ENCODE data around the gene ELK3.

Gene ELK3

DNA sequence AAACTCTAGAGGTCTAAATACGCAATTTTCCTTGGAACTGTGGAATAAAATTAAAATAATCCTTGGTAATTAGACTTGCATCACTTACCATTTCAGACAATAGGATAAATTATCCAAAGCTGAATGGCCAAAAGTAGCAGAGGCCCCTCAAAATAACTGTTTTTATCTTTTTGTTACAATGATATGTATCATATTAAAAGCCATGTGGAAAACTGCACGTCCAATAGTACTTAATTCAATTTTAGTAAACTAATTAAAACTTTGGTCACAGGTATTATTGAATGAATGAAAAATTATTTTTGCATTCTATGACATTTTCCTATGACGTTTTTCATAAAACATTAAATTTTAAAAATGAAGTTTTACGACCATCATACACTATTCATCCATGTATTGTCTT is 107.6 kb downstream of the ELK3 start:
- no peak overlapping the region for H3K4me3 ChIP-seq
- TF ChIP-seq, protein P1, sequence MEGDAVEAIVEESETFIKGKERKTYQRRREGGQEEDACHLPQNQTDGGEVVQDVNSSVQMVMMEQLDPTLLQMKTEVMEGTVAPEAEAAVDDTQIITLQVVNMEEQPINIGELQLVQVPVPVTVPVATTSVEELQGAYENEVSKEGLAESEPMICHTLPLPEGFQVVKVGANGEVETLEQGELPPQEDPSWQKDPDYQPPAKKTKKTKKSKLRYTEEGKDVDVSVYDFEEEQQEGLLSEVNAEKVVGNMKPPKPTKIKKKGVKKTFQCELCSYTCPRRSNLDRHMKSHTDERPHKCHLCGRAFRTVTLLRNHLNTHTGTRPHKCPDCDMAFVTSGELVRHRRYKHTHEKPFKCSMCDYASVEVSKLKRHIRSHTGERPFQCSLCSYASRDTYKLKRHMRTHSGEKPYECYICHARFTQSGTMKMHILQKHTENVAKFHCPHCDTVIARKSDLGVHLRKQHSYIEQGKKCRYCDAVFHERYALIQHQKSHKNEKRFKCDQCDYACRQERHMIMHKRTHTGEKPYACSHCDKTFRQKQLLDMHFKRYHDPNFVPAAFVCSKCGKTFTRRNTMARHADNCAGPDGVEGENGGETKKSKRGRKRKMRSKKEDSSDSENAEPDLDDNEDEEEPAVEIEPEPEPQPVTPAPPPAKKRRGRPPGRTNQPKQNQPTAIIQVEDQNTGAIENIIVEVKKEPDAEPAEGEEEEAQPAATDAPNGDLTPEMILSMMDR (IDR thresholded peaks at IDR 0.05): no peak
- no peak for DNase-seq (ENCODE audit: low spot score)
- H3K27ac ChIP-seq: no peak overlapping the region

DNA sequence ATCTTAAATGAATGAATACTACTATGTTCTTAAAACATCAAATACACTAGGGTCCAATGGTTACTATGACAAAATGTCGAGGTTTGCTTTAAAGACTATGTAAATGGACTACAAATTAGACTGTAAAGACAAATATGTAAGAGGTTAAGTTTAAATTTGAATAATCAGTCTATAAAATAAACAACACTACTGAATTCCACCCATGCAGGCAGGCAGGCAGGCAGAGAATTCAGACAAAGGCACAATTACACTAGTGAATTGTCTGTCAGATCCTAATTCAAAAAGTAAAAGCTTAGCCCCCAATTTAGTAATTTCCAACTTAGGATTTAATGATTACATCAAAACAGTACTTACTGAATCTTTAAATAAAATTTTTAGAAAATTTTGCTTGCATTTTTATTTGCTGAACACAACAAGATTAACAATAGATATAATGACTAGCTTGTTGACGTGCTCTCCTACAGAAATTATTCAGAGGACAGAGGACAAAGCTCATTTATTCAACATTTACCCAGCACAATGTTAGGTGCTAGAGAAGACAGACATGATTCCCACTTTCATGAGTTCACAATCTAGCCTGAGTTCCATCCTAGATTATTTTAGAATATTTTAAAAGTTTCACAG is 108.6 kb downstream of the ELK3 start:
- no peak for DNase-seq (ENCODE audit: low spot score)
- Histone ChIP-seq H3K27ac (no peak overlapping the region), H3K4me3 (no peak overlapping the region)
- TF ChIP-seq, protein P1 (IDR thresholded peaks at IDR 0.05): no peak

DNA sequence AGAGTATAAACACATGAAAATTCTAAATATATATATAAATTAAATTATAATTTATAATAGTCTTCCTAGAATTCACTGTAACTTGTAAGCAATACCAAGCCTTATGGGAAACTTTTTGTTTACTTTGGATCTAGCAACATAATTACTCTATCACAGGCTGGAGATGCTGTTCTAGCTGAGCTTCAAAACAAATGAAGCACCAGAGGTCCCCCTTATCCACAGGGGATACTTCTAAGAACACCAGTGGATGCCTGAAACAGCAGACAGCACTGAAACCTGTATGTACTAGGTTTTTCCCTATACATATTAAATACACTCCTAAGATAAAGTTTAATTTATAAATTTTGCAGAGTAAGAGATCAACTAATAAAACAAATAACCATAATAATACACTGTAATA is 109.5 kb downstream of the ELK3 start:
- no peak for DNase-seq (ENCODE audit: low spot score)
- TF ChIP-seq, protein P1 (IDR thresholded peaks at IDR 0.05): no peak
- Histone ChIP-seq H3K4me3 (no peak overlapping the region), H3K27ac (no peak overlapping the region)

DNA sequence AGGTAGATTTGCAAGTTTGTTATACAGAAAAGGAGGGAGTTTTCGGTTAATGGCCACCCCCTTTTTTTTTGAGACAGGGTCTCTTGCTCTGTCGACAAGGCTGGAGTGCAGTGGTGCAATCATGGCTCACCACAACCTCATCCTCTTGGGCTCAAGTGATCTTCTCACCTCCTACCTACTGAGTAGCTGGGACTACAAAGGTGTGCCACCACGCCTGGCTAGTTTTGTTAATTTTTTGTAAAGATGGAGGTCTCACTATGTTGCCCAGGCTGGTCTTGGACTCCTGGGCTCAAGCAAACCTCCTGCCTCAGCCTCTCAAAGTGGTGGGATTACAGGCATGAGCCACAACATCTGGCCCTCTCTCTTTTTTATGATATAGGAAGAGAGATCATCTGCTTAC is 111.5 kb downstream of the ELK3 start:
- TF ChIP-seq, protein P1 (IDR thresholded peaks at IDR 0.05): no peak
- H3K27ac ChIP-seq: no peak overlapping the region
- H3K4me3 ChIP-seq: no peak overlapping the region
- DNase-seq (ENCODE audit: low spot score): no peak

DNA sequence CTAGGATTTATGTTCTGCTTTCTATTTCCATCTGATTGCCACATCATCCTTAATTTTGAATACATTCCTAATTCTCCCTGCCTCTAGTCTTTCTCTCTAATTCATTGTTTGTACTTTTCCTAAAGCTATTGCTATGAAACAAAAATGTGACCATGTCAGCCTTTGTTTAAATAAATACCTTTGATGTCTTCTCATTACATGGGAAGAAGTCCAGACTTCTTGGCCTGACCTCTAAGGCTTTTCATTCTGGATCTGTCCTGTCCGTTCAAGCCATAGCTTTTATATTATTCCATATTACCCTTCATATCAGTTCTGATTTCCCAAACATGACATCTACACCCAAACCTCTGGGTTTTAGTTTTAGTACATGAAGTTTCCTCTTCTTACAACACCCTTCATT is 114.7 kb downstream of the ELK3 start:
- no peak overlapping the region for H3K4me3 ChIP-seq
- DNase-seq (ENCODE audit: low spot score): no peak
- no peak overlapping the region for H3K27ac ChIP-seq
- TF ChIP-seq, protein P1 (IDR thresholded peaks at IDR 0.05): no peak

DNA sequence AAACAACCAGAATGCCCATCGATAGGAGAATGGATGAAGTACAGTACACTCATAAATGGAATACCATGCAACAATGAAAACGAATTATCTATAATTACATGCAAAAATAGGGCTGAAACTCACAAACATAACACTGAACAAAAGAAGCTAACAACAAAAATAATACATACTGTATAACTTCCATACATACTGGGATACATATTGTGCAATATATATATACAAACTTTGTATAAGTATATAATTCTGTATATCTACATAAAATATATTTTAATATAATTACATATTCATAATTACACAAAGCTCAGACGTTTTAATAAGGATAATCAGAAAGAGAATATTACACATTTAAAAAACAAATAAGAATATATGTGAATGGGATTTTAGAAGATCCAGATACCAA is 115.9 kb downstream of the ELK3 start:
- DNase-seq (ENCODE audit: low spot score): no peak
- no peak overlapping the region for H3K4me3 ChIP-seq
- TF ChIP-seq, protein P1 (IDR thresholded peaks at IDR 0.05): no peak
- H3K27ac ChIP-seq: no peak overlapping the region

DNA sequence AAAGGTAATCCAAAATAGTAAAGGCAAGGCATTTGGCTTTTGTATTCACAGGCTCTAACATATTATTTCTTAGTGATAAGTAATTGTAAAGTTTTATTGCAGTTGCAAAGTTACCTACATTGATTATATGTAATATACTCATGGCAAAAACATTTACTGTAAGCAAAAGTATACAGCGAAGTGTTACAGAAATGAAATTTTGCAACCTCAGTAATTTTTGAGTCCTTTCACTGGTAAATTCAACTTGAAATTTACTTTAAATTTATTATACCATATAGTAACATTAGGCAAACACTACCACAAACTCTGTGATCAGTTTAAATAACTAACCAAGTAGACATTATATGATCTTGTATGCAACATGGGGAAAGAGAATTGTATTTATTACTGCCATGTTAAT is 117.0 kb downstream of the ELK3 start:
- H3K27ac ChIP-seq: no peak overlapping the region
- H3K4me3 ChIP-seq: no peak overlapping the region
- TF ChIP-seq, protein P1 (IDR thresholded peaks at IDR 0.05): no peak

More for the DNA sequence above, 117.0 kb downstream of the ELK3 start:
- DNase-seq (ENCODE audit: low spot score): no peak
